ENCODE measurements around the gene GRIP2.

The GRIP2 gene

DNA sequence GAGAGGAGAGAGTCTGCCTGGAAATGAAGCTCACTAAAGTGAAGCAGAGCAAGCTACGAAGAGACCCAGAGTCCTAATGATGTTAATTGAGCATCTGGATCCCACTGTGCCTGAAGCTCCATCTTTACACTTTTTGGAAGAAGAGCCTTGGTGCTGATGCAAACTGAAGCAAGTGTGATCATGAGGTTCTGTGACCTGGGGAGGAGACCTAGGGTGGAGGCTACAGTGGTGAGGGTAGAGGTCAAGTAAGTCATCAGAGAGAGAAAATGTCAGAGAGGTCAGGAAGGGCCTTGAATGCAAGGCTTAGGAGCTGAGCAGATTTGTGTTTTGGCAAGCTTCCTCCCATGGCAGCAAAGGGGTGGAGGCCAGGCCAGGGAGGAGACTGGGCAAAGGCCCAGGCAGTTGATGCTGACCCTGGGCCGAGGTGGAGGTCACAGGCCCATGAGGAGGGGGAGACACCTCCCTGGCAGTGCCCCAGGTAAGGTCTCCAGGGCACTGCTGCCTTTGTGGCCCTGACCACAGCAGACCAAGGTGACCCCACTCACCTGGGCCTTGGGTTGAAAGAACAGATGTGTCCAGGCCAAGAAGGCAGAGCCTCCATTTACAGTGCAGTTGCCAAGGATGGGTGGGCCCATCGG is 1.6 kb downstream of the GRIP2 start:
- no peak for DNase-seq

DNA sequence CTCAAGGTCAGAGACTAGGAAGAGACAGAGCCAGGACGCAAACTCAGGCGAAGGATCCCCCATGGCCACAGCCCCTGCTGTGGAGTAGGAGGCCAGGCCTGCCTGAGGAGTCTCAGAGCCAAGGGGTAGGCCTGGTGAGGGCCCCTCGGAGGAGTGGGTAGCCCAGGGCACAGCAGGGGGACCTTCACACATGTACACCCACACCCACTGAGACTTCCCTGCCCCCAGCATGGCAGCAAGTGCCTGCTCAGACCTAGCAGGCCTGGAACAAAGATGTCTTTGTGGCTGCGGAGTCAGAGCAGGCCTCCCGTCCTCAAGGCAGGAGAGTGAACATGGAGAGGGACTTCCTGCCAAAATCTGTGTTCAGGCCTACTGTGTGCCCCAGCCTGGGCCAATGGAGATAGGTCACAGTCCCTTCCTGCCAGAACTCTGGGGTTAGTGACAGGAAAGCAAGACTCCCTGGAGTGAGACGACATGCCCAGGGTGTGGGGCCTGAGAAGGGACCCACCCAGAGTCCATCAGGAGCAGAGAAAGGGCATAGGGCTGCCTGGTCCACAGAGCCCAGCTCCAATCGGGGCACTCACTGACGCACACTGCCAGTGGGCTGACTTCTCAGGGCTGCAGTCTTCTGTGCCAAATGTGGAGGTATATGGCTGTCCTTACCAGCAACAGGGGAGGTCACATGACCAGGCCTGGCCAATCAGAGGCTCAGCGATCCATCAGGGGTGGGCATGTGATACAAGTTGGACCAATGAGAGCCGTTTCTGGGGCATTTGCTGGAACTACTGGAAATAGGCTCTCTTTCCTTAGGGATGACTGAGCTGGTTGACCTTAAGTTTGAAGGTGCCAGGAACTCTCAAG is 2.3 kb downstream of the GRIP2 start:
- no peak for DNase-seq

DNA sequence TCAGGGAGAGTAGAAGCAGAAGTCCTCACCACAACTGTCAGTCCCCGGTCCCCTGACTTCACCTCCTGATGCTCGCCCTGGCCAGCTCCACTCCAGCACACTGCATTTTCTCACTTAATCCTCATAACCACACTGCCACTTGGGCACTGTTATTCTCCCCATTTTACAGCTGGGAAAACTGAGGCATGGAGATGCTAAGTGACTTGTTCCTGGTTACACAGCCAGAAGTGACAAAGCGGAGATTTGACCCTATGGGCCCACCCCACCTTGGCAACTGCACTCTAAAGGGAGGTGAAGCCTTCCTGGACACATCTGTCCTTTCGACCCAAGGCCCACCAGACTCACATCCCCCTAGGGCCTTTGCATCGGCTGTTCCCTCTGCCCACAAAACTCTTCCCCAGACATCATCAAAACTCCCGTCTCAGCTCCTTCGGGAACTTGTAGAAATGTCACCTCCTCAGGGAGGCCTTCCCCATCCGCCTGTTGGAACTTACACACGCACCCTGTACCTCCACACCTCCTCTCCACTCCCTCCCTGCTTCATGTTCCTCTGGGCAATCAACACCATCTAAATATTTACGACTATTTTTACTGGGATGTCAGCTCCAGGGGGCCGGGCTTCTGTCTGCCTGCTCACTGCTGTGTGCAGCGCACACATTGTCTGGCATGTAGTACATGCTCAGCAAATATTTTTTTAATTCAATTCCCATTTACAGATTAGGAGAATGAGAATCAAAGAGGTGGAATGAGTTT is 3.1 kb downstream of the GRIP2 start:
- DNase-seq: no peak

DNA sequence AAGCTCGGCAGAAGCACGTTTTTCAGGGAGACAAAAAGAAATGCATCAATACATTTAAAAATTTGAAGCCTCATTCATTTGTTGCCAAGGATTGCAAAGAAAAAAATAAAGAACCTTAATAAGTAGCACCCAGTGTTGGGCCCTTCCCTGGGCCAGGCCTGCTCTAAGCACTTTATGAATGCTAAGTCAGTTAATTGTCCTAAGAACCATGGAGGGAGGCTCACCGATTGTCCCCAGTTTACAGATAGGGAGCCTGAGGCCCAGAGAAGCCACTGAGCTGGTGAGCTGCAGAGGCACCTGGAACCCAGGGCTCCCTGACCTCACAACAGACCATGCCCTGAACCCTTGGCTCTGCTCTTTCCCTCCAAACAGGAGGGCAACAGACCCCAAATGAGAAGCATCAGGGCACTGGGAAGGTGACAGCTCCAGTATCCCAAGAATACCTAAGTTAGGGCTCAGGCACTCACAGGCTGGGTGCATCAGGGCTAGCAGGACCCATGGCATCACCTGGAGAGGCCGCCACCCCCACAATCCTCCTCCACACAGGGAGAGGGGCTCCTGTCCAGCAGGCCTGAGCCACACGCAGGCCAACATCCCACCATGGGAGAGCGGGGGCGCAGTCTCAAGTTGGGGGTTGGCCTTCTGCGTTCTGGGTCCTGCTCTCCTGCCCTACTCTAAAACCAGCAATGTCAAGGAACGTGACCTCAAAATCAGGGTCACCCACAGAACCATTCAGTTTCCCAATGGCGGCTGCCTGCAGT is 3.9 kb downstream of the GRIP2 start:
- no peak for DNase-seq

DNA sequence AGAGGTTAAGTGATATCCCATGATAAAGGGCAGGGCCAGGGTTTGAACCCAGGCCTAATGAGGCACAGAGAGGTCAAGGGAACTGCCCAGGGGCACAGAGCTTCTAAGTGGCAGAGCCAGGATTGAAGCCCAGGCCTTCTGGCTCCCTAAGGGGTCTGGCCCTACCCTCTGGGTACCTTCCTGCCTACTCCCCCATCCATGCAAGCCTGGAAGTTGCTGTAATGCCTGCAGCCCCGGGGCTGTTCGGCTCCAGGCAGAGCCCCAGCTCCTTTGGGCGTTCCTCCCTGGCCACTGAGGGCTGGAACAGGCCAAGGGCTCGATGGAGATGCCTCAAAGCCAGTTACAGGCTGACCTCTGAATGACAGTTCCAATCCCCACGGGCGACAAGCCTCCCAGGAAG is 4.5 kb downstream of the GRIP2 start:
- DNase-seq: no peak

DNA sequence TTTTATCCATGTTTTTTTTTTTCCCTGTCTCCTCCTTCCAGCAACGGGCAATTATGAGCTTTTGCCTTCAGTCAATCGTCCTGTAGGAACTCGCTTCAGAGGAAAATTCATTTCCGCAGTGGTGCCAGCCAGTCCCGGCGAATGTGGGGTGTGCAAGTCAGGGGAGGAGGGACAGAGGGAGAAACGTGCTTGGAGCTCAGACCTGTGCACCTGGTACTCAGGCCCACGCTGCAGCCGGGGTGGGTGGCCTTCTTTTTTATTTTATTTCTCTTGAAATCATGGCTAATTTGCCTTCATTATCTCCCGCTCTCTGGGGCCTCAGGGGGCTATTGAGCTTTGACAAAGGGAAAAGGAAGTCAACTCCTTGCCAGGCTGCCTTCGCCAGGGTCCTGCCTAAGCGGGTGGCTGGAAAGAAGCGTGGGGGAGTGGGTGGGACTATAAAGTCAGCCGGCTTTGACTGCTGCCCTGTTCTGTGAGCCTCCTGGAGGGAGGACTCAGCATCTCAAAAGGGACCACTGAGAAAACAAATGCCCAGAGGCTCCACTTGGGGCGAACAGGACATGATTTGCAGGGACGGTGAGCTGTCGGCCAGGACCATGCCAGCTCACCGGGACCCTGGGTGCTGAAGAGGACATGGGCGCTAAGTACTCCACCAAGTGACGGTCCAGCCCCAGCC is 5.5 kb downstream of the GRIP2 start:
- DNase-seq: no peak

DNA sequence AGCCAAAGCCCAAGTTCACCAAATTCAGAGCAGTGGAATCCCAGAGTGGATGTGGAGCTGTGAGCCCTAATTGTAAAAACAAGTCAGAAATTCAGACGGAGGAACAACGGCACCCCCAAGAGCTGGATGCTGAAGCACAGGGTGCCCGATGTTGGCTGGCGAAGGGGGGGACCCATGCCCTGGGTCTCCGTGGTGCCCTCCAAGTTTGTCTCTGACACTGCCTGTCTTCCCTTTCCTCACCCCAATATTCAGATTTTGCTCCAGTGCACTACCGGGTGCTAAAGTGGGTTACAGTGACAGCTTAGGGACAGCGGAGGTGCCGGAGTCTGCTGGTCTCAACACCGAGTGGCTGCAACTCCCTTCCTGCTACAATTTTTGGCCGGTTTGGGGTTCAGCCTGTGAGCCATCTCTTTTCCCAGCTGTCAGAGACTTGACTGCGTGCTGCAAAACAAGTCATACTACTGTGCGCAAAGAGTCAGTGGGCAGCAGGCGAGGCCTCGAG is 6.6 kb downstream of the GRIP2 start:
- no peak for DNase-seq

DNA sequence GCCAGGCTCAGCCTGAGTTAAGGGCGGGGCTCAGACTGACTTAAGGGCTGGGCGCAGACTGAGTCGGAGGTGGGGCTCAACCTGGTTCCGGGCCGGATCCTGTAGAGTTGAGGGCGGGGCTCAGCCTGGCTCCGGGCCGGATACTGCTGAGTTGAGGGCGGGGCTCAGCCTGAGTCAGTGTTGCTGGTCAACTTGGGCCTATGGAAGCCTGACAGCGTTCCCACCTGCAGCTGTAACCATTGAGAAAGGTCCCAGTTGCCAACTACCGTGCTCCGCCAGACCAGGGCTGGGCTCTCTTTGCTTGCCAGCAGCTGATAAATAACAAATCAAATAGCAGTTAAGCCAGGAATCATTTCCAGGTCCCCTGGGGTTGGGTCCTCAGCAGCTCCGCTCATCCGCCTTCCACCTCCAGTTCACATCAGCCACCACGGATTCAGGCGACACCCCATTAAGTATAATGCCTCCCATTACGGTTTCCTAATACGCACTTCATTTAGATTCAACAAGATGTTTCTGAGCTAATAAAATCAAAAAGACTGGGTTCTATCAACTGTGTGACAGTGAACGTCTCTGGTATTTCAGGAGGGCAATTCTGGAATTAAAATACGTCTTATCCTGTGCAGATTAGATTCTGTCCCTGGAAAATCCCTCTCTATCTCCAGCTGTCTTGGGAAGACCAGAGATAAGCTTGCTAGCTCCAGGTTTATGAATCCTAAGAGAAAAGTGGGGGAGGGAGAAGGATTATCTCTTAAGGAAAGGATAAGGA is 7.3 kb downstream of the GRIP2 start:
- DNase-seq: no peak

DNA sequence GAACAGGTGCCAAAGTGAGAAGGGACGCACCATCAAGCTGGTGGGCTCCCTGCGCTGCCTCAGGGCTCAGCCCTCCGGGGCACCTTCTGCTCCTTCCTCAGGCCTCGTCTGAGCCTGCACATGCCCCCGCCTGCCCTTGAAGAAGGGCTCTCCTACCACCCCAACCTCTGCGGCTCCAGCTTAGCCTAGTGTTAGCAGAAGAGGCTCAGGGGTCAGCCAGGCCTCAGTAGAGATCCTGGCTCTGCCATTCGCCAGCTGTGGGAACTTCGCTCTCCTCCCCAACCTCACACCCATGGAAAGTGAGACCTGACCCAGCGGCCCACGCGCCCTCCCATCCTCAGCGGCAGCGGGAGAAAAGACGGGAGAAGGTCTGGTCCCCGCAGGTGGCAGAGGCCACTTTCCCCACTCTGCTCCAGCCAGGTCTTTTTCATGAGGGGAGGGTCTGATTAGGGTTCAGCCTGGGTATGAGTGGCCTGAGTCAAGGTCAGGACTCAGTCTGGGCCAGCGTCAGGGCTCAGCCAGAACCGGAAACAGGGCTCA is 8.2 kb downstream of the GRIP2 start:
- no peak for DNase-seq

DNA sequence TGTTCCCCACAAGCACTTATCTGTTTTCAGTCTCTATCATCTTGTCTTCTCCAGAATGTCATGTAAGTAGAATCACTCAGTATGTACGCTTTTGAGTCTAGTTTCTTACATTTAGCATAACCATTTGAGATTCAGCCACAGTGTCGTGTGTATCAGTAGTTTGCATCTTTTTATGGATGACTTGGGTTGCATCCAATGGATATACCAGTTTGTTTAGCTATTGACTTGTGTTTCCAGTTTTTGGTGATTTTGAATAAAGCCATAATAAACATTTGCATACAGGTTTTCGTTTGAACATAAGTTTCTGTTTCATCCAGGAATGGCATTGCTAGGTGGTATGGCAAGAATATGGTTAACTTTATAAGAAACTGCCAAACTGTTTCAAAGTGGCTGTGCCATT is 12.1 kb downstream of the GRIP2 start:
- DNase-seq: no peak

DNA sequence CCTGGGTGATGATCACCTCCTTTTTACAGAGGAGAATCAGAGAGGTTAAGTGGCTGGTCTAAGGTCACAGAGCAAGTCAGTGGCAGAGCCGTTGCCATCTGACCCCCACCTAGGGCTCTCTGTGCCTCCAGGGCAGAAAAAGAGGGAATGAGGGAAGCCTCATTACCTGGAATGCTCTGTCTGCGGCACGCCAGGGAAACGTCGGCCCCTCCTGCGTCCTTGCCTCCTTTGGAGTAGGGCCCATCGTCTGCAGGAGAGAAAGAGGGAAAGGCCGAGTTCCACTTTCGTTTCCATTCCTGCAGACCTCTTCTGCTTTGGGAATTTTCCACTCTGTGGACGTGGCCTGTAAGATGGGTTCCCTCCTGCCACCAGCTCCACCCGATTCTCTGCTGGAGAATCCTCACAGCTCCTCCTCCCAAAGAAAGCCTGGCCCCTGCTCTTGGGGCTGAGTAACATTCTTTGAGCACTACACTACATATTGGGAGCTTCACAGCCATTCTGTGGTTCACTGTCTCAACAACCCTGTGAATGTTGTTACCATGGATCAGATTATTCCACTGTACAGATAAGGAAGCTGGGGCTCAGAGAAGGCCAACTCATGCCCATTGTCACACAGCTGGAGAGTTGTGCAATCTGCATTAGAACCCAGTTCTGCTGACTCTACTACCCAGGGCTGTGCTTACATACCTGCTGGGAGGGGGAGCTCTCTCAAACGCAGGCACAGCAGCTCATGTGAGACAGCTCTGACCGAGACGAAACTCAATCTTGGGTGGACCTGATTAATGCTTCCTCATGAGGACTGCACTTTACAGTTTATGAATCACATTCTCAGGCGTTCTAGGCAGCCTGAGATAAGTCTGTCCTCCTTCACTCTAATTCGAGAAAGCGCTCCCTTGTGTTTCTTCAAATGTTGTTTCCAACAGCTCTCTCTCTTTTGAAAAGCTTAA is 14.2 kb downstream of the GRIP2 start:
- DNase-seq: no peak

DNA sequence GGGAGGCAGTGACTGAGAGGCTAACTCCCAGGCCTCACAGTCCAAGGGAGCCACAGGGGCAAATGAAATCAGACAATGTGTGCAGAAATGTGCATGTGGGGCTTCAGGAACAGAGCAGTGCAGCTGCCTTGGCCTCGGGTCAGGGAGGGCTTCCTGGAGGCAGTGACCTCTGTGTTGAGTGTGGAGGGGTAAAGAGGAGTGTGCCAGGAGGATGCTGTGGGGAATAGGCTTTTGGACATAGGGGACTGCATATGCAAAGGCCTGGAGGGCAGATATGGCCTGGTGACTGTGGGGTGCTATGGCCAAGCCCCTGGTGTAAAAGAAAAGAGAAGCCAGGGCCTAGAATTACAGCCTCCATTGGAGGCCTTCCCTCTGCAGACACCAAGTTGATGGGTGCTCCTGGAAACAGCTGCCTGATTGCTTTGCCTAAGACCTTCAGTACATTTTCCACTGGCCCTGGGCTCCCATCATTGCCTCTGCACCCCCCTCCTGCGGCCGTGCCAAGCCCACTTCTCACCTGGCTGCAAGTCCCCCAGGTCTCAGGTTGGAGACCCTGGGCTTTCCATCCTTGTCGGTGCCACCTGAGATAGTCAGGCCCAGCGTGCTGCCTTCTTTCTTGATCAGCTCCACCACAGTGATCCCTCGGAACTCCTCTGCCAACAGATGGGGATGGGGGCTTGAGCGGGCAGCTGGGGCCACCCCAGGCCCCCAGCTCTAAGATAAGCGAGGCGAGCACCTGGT is 15.1 kb downstream of the GRIP2 start:
- no peak for DNase-seq

DNA sequence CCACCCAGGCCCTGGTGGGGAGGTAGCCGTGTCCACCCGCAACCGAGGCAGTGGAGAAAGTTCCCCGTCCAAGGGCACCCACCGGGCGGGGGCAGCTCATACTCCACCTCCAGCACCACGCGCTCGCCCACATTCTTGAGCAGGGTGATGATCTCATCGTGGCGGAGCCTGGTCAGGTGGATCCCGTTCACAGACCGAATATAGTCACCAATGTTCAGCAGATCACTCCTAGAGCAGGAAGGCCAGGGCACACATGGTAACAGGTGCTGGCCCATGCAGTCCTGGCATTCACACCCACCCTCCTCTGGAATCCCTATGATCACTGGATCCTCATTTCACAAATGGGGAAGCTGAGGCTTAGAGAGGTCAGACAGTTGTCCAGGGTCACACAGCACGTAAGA is 15.8 kb downstream of the GRIP2 start:
- no peak for DNase-seq

DNA sequence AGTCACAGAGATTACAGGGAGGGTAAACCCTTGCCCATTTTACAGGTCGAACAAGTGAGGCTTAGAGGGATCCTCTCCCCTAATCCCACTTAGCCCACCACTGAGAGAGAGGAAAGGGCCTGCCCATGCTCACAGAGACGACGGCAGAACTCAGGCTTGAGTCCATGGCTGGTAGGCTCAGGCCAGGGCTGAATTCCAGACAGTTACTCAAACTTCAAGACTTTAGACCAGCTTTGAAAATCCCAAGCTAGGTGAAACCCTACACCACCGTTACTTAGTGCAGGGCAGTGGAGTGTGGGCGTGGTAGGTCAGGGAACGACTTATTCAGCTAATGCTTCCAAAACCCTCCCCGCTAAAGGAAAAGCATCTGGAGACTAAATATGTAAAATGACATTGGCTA is 16.4 kb downstream of the GRIP2 start:
- DNase-seq: no peak

DNA sequence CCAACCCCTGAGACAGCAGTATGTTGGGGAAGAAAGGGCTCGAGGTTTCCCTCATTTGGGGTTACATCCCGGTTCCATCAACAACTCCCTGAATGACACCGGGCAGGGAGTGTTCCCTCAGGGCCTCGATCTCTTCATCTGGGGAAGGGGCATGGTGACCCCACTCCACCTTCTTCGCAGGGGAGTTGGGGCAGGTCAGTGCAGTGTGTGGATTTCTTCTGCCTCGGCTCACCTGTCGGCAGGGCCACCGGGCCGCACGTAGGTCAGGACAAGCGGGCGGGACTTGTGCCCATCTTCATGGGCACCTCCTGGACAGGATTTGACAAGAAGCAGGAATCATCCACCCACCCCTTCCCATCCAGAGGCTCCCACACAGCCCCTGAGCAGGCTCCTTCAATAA is 17.4 kb downstream of the GRIP2 start:
- no peak for DNase-seq

DNA sequence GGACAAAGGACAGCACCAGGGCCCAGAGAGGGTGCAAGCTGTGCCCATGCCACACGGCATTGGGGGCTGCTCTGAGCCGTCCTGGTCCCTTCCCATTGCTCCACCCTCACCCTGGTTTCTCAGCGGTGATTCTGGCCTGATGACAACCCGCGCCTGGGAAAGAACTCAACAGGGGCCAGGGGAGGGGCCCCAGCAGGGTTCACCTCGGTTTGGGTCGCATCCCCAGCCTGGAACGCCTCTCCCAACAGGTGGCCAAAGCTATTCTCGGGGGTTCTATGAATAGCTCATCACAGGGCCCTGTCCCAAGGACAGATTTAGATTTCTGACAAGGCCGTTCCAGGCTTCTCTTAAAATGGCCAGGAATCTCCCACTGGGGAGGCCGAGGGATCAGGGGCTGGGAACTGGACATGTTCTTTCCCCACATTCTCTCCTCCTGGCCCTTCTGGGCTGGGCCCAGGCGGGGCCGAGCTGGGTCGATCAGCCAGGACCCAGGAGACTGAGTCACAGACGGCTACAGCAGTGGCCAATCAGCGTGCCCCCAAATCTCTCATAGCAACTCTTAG is 17.9 kb downstream of the GRIP2 start:
- no peak for DNase-seq

DNA sequence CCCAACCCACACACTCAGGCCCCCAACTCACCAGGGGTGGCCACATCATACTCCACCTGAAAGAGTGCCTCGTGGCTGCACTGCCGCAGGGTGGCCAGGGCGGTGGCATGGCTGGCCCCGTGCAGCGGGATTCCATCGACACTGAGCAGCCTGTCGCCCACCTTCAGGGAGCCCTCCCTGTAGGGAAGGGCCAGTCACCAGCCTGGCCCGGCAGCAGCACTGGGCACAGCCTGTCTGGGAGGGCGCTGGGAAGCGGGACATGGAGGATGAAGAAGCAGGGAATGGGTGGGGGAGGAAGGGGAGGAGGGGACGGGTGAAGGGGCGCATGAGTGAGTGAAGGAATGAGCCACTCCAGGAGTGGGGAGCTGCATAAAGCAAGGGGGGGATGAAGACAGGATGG is 18.5 kb downstream of the GRIP2 start:
- DNase-seq: no peak

DNA sequence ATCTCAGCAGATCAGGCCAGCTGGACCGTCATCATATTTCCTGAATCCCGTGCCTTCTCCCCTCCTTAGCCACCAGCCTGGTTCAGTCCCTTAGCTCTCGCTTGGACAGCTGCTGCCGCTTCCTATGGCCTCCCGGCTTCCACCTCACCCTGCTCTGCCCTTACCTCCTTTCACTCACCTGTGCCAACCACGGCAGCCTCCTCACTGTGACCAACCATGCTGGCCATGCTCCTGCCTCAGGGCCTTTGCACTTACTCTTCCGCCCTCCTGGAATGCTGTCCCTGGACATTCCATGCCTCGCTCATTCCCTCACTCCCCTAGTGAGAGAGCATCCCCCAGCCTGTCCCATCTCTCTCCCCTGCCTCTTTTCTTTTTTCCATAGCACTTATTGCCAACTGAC is 19.2 kb downstream of the GRIP2 start:
- DNase-seq: no peak

DNA sequence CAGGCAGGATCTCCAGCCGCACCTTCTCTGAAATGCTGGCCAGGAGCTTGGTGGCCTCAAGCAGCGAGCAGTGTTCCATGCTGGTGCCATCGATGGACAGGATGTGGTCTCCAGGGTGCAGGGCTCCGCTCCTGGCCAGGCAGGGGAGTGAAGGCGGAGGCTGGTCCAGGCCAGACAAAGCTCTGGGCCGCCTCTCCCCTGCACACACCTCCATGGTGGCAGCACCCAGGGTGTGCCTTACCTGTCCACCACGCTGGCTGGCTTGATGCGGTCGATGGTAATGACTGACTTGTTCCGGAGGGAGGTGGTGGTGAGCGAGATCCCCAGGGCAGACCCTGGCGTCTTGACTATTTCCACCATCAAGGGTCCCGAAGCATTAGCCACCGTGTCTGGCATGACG is 20.0 kb downstream of the GRIP2 start:
- no peak for DNase-seq

All from activated CD8-positive, alpha-beta memory T cell treated with anti-CD3 and anti-CD28 coated beads, Interleukin-2, amount 50 U/mL, for 48 hours (primary cell).